ENCODE measurements around the gene LAMB3.
A peak's percentile ranks its signal among the peaks of the same experiment; 100 is the strongest.

LAMB3 gene

GRCh38 chr1:209603877-209604276, 48.3 kb downstream of the LAMB3 start:
- Histone ChIP-seq H3K14ac (ENCODE audit: low read length) (no peak overlapping the region), H3K4me3 (ENCODE audit: low read depth, low read length) (no peak overlapping the region), H4K91ac (ENCODE audit: low read depth, low read length) (no peak overlapping the region), H2AFZ (ENCODE audit: insufficient read depth, low read length, poor library complexity) (no peak overlapping the region), H3K18ac (ENCODE audit: low read length) (no peak overlapping the region), H3K4ac (ENCODE audit: low read depth, low read length) (no peak overlapping the region), H3K79me1 (ENCODE audit: low read length) (no peaks in the 10 kb centered on the region), H2AK5ac (ENCODE audit: low read length) (no peak overlapping the region), H3K36me3 (ENCODE audit: control insufficient read depth in 1 of 2, insufficient read depth in 2 of 2, low read length in 2 of 2) (peaks cover 33 to 56% of the 10 kb centered on the region in 2 experiments), H3K4me1 (ENCODE audit: control insufficient read depth in 1 of 2, insufficient read depth in 2 of 2, low read length in 2 of 2) (peaks cover 7 to 9% of the 10 kb centered on the region in 2 experiments), H3K27ac (ENCODE audit: low read depth, low read length) (no peak overlapping the region), H3K4me2 (ENCODE audit: low read length) (no peak overlapping the region), H4K12ac (ENCODE audit: low read depth, low read length) (no peak overlapping the region), H3K27me3 (ENCODE audit: insufficient read depth, low read length) (no peaks in the 10 kb centered on the region), H3K23ac (ENCODE audit: low read length) (no peak overlapping the region), H2BK120ac (ENCODE audit: insufficient read depth, low read length, poor library complexity) (no peak overlapping the region), H2BK12ac (ENCODE audit: low read length) (no peak overlapping the region), H3K9ac (ENCODE audit: low read length) (no peak overlapping the region), H3K79me2 (ENCODE audit: control insufficient read depth, insufficient read depth, low read length, poor library complexity) (no peaks in the 10 kb centered on the region), H3K9me3 (ENCODE audit: insufficient read depth, low read depth, low read length) (no peaks in the 10 kb centered on the region), H4K8ac (ENCODE audit: low read depth, low read length) (no peak overlapping the region), H2BK5ac (ENCODE audit: low read depth, low read length, poor library complexity) (no peak overlapping the region)
- no peak for DNase-seq
- no CpG with 5 or more reads among the region's 5 CpGs for WGBS (ENCODE audit: extremely low coverage, insufficient coverage, insufficient read length)

DNA sequence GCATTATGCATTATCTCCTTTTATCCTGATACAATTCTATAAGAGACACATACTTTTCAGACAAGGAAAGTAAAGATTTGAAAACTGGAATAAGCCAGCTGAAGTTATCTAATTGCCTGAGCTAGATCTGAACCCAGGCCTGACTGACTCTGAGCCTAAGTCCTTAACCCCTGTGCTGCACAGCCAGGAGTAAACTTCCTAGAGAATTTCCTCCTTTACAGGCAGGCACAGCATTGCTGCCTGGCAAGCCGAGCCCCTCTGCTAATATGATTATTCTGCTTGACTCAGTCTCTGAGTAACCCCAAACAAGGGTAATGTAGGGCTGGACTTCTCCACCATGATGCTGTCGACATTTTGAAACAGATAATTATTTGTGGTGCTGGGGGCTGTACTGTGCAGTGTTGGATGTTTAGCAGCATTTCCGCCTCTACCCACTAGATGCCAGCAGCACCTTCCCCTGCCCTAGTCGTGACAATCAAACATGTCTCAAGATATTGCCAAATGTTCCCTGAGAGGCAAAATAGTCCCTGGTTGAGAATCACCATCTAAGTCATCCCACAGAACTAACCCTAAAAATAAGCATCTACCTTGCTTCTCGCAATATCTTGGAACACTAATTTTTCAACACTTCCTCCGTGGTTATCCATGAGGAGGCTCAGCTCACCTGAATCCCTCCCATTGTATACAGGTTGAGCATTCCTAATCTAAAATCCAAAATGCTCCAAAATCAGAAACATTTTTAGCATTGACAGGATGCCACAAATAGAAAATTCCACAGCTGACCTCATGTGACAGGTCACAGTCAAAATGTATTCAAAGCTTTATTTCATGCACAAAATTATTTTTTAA, 50.2 kb downstream of the LAMB3 start:
- Histone ChIP-seq H3K23ac (ENCODE audit: low read length) (no peak overlapping the region), H4K91ac (ENCODE audit: low read depth, low read length) (no peak overlapping the region), H3K14ac (ENCODE audit: low read length) (no peak overlapping the region), H3K9ac (ENCODE audit: low read length) (no peak overlapping the region), H3K79me2 (ENCODE audit: control insufficient read depth, insufficient read depth, low read length, poor library complexity) (no peaks in the 10 kb centered on the region), H3K4ac (ENCODE audit: low read depth, low read length) (no peak overlapping the region), H2BK5ac (ENCODE audit: low read depth, low read length, poor library complexity) (no peak overlapping the region), H2BK120ac (ENCODE audit: insufficient read depth, low read length, poor library complexity) (no peak overlapping the region), H3K36me3 (ENCODE audit: control insufficient read depth in 1 of 2, insufficient read depth in 2 of 2, low read length in 2 of 2) (peaks cover 20 to 44% of the 10 kb centered on the region in 2 experiments), H2BK12ac (ENCODE audit: low read length) (no peak overlapping the region), H2AFZ (ENCODE audit: insufficient read depth, low read length, poor library complexity) (no peak overlapping the region), H3K4me2 (ENCODE audit: low read length) (no peak overlapping the region), H4K12ac (ENCODE audit: low read depth, low read length) (no peak overlapping the region), H2AK5ac (ENCODE audit: low read length) (no peak overlapping the region), H4K8ac (ENCODE audit: low read depth, low read length) (no peak overlapping the region), H3K27ac (ENCODE audit: low read depth, low read length) (no peak overlapping the region), H3K18ac (ENCODE audit: low read length) (no peak overlapping the region), H3K4me3 (ENCODE audit: low read depth, low read length) (no peak overlapping the region), H3K9me3 (ENCODE audit: insufficient read depth, low read depth, low read length) (no peaks in the 10 kb centered on the region), H3K79me1 (ENCODE audit: low read length) (no peaks in the 10 kb centered on the region), H3K27me3 (ENCODE audit: insufficient read depth, low read length) (no peaks in the 10 kb centered on the region), H3K4me1 (ENCODE audit: control insufficient read depth in 1 of 2, insufficient read depth in 2 of 2, low read length in 2 of 2) (peaks cover under 1 to 3% of the 10 kb centered on the region in 2 experiments)
- DNase-seq, result peak in 1 of 2 donors; percentile 49
- no CpG with 5 or more reads among the region's 6 CpGs for WGBS (ENCODE audit: extremely low coverage, insufficient coverage, insufficient read length)

GRCh38 chr1:209600541-209600940, 51.7 kb downstream of the LAMB3 start:
- Histone ChIP-seq H2BK12ac (ENCODE audit: low read length) (no peak overlapping the region), H3K14ac (ENCODE audit: low read length) (no peak overlapping the region), H2AFZ (ENCODE audit: insufficient read depth, low read length, poor library complexity) (no peak overlapping the region), H3K23ac (ENCODE audit: low read length) (no peak overlapping the region), H3K4me1 (ENCODE audit: control insufficient read depth in 1 of 2, insufficient read depth in 2 of 2, low read length in 2 of 2) (no peaks in the 10 kb centered on the region), H3K4me2 (ENCODE audit: low read length) (no peak overlapping the region), H3K9me3 (ENCODE audit: insufficient read depth, low read depth, low read length) (no peaks in the 10 kb centered on the region), H2AK5ac (ENCODE audit: low read length) (no peak overlapping the region), H2BK120ac (ENCODE audit: insufficient read depth, low read length, poor library complexity) (no peak overlapping the region), H3K36me3 (ENCODE audit: control insufficient read depth in 1 of 2, insufficient read depth in 2 of 2, low read length in 2 of 2) (peaks cover 16 to 38% of the 10 kb centered on the region in 2 experiments), H3K27ac (ENCODE audit: low read depth, low read length) (no peak overlapping the region), H3K4ac (ENCODE audit: low read depth, low read length) (no peak overlapping the region), H3K79me1 (ENCODE audit: low read length) (no peaks in the 10 kb centered on the region), H4K91ac (ENCODE audit: low read depth, low read length) (no peak overlapping the region), H3K4me3 (ENCODE audit: low read depth, low read length) (no peak overlapping the region), H4K8ac (ENCODE audit: low read depth, low read length) (no peak overlapping the region), H4K12ac (ENCODE audit: low read depth, low read length) (no peak overlapping the region), H3K18ac (ENCODE audit: low read length) (no peak overlapping the region), H2BK5ac (ENCODE audit: low read depth, low read length, poor library complexity) (no peak overlapping the region), H3K79me2 (ENCODE audit: control insufficient read depth, insufficient read depth, low read length, poor library complexity) (no peaks in the 10 kb centered on the region), H3K27me3 (ENCODE audit: insufficient read depth, low read length) (no peaks in the 10 kb centered on the region), H3K9ac (ENCODE audit: low read length) (no peak overlapping the region)
- WGBS (ENCODE audit: extremely low coverage, insufficient coverage, insufficient read length), result no CpG with 5 or more reads among the region's 1 CpG
- no peak for DNase-seq

DNA sequence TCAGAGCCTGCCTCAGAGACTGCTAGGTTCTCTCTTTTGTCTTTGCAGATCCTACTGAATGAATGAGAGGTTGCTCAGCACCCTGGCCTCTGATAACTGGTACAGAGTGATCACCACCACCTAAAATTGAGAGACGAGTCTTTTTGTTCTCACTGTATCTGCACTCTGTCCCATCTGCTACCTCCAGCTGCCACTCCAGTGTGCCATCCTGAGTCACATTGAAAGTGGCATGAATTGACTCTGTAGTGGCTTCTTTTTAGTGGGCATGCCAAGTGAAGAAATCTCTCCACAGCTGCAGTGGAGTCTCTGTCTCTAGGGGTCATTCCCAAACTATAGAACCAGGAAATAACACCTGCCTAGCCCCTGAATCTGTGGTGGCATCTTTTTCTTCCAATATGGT, 54.0 kb downstream of the LAMB3 start:
- Histone ChIP-seq H2AK5ac (ENCODE audit: low read length) (no peak overlapping the region), H3K14ac (ENCODE audit: low read length) (no peak overlapping the region), H2AFZ (ENCODE audit: insufficient read depth, low read length, poor library complexity) (no peak overlapping the region), H3K23ac (ENCODE audit: low read length) (no peak overlapping the region), H4K12ac (ENCODE audit: low read depth, low read length) (no peak overlapping the region), H4K8ac (ENCODE audit: low read depth, low read length) (no peak overlapping the region), H3K27me3 (ENCODE audit: insufficient read depth, low read length) (no peaks in the 10 kb centered on the region), H3K18ac (ENCODE audit: low read length) (no peak overlapping the region), H3K4me1 (ENCODE audit: control insufficient read depth in 1 of 2, insufficient read depth in 2 of 2, low read length in 2 of 2) (no peaks in the 10 kb centered on the region), H3K4me3 (ENCODE audit: low read depth, low read length) (no peak overlapping the region), H2BK12ac (ENCODE audit: low read length) (no peak overlapping the region), H3K79me1 (ENCODE audit: low read length) (no peaks in the 10 kb centered on the region), H3K4me2 (ENCODE audit: low read length) (no peak overlapping the region), H3K27ac (ENCODE audit: low read depth, low read length) (no peak overlapping the region), H3K79me2 (ENCODE audit: control insufficient read depth, insufficient read depth, low read length, poor library complexity) (no peaks in the 10 kb centered on the region), H3K36me3 (ENCODE audit: control insufficient read depth in 1 of 2, insufficient read depth in 2 of 2, low read length in 2 of 2) (peaks cover 8 to 19% of the 10 kb centered on the region in 2 experiments), H2BK120ac (ENCODE audit: insufficient read depth, low read length, poor library complexity) (no peak overlapping the region), H4K91ac (ENCODE audit: low read depth, low read length) (no peak overlapping the region), H3K9ac (ENCODE audit: low read length) (no peak overlapping the region), H3K9me3 (ENCODE audit: insufficient read depth, low read depth, low read length) (no peaks in the 10 kb centered on the region), H3K4ac (ENCODE audit: low read depth, low read length) (no peak overlapping the region), H2BK5ac (ENCODE audit: low read depth, low read length, poor library complexity) (no peak overlapping the region)
- no peak for DNase-seq
- WGBS (ENCODE audit: extremely low coverage, insufficient coverage, insufficient read length), result no CpG with 5 or more reads among the region's 1 CpG
